A549 (cell line): Measurements from ENCODE around the gene BNC2.

Source experiments
- CHD2 ChIP-seq: fragments of 150-350 bp; IDR thresholded peaks from 2 replicates; pipeline ENCODE4 v1.6.1; 2014; ENCODE audit warnings: low read length; ENCODE audit not compliant: partially characterized antibody
- CTCF ChIP-seq: fragments of >200 bp; sonication (Bioruptor Twin); formaldehyde crosslinking; IDR thresholded peaks from 3 replicates; pipeline ENCODE4 v1.5.1; 2016
- MAZ ChIP-seq: fragments of 150-350 bp; IDR thresholded peaks from 2 replicates; pipeline ENCODE4 v1.6.1; 2014; ENCODE audit warnings: antibody characterized with exemption, low read depth, low read length, borderline replicate concordance
- PHF8 ChIP-seq: fragments of 200-600 bp; sonication (generic); IDR thresholded peaks from 2 replicates; pipeline ENCODE4 v1.6.1; 2016; ENCODE audit warnings: low read depth, mild to moderate bottlenecking, antibody characterized with exemption, moderate library complexity, borderline replicate concordance
- POLR2A ChIP-seq: IDR thresholded peaks from 2 replicates; pipeline ENCODE4 v1.6.1; 2012; ENCODE audit warnings: mild to moderate bottlenecking, low read length
- USF2 ChIP-seq: fragments of 450-650 bp; IDR thresholded peaks from 2 replicates; pipeline ENCODE4 v1.6.1; 2014; ENCODE audit warnings: antibody characterized with exemption
- TF ChIP-seq, protein P1 (sequence below): fragments of 200-600 bp; sonication (generic); IDR thresholded peaks from 2 replicates; pipeline ENCODE4 v1.6.1; 2016; ENCODE audit warnings: antibody characterized with exemption, mild to moderate bottlenecking, moderate library complexity

DNA sequence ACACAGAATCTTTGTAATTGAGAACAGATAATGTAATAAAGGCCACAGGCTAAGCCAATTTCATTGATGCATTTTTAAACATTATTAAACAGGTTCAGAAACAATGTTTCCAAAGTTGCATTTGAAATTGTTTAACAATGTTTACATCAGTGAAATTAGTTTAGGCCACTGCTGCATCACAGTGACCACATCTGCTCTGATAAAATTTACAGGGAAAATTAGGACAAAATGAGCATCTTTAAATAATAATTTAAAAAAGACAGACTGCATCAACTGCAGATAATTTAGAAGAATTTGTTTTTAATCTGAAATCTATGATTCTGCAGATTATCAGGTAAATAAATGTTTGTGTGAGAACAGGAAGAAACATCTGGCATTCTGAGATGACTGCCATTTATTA is 420.4 kb downstream of the BNC2 start:
- TF ChIP-seq PHF8 (no peak), CTCF (no peak), POLR2A (no peak), USF2 (no peak), CHD2 (no peak), MAZ (no peak)
- TF ChIP-seq, protein P1, sequence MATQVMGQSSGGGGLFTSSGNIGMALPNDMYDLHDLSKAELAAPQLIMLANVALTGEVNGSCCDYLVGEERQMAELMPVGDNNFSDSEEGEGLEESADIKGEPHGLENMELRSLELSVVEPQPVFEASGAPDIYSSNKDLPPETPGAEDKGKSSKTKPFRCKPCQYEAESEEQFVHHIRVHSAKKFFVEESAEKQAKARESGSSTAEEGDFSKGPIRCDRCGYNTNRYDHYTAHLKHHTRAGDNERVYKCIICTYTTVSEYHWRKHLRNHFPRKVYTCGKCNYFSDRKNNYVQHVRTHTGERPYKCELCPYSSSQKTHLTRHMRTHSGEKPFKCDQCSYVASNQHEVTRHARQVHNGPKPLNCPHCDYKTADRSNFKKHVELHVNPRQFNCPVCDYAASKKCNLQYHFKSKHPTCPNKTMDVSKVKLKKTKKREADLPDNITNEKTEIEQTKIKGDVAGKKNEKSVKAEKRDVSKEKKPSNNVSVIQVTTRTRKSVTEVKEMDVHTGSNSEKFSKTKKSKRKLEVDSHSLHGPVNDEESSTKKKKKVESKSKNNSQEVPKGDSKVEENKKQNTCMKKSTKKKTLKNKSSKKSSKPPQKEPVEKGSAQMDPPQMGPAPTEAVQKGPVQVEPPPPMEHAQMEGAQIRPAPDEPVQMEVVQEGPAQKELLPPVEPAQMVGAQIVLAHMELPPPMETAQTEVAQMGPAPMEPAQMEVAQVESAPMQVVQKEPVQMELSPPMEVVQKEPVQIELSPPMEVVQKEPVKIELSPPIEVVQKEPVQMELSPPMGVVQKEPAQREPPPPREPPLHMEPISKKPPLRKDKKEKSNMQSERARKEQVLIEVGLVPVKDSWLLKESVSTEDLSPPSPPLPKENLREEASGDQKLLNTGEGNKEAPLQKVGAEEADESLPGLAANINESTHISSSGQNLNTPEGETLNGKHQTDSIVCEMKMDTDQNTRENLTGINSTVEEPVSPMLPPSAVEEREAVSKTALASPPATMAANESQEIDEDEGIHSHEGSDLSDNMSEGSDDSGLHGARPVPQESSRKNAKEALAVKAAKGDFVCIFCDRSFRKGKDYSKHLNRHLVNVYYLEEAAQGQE = no peak
